GM18502 (cell line): ENCODE measurements around the gene KIFBP.
"Not testable (repeated sequence)": the region's sequence is repeated elsewhere in the genome, so short reads cannot be mapped to it uniquely, and the experiment has no call there.

Source experiments
- ATAC-seq: cut with Tn5 transposase; IDR thresholded peaks from one replicate; pipeline ENCODE4 v1.9.1; 2021; ENCODE audit warnings: mild to moderate bottlenecking; ENCODE audit not compliant: unreplicated experiment, poor library complexity

The KIFBP gene

DNA sequence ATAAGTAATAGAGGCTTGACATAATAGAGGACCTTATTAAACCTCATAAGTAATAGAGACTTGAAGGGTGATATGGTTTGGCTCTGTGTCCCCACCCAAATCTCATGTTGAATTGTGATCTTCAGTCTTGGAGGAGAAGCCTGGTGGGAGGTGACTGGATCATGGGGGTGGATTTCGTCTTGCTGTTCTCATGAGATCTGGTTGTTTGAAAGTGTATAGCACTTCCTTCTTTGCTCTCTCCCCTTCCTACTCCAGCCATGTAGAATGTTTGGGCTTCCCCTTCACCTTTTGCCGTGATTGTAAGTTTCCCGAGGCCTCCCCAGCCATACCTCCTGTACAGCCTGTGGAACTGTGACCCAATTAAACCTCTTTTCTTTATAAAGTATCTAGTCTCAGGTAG is 8.6 kb downstream of the KIFBP start:
- ATAC-seq = peak; percentile 10

DNA sequence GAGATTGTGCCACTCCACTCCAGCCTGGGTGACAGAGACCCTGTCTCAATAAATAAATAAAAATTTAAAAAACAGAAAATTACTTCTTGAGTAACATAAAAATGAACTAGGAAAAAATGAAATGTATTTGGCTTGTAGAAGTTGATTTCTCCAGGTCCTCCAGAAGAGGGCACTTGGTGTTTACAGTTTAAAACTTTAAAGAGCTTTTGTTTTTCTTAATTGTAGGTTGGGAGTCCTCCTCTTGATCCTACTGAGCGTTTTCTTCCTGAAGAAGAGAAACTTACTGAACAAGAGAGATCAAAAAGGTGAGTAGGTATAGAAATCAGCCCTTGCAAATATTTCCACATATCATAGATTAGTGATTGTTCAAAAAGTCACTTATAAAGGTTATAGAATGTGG is 16.2 kb downstream of the KIFBP start:
- ATAC-seq = no peak

DNA sequence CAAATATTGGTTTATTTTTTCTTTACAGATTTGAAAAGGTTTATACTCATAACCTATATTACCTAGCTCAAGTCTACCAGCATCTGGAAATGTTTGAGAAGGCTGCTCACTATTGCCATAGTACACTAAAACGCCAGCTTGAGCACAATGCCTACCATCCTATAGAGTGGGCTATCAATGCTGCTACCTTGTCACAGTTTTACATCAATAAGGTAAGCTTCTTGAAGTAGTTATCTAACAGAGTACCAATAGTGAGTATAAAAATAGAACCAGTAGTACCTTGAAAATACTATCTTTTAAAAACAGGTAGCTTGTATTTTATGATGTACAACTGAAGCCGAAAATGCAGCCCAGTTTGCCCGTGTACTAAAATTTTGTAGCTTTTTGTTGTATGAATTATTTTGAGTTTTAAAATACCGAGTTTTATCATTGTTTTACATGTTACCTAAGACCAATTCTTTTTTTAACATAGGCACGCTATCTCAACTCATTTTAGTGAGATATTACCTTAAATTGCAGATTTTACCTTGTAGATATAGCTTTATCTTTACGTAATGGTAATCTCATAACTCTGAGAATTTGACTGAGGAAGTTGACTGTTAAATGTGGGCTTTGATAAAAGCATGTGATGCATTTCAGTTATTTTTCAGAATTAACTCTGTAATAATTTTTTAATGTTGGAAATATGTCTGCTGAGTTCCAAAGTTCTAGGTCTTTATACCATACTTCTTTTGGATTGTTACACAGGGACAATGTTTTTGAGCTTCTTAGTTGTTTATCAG is 17.3 kb downstream of the KIFBP start:
- ATAC-seq = no peak

DNA sequence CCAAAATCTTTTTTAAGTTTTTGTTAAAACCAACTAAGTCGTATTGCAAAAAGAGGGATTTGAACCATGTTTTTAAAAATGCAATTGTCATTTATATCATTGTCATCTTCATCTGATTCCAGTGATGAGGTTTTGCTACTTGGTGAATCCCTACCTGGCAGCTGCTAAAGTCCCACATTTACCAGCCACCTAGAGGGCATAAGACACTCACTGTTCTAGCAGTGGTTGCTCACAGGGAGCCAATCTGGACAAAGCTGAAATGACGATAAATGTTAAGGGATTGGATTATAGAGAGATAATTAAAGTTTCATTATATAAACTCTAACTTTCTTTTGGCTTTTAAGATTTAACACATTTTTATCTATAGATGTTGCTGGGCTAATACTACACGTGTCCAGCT is 18.7 kb downstream of the KIFBP start:
- ATAC-seq = no peak

DNA sequence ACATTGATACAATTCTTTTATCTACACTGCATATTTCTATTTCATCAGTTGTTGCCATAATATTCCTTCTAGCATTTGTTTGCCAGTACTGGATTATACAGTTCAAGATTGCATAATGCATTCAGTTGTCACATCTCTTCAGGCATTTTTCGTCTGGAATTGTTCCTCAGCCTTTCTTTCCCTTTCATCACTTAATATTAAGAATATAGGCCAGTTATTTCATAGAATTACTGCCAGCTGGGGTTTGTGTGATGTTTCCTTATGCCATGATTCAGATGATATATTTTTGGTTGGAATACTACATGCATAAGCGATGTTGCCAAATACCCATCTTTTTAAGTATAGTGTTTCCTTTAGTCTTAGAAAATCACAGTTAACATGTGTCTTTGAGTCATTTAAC is 20.8 kb downstream of the KIFBP start:
- no peak for ATAC-seq

DNA sequence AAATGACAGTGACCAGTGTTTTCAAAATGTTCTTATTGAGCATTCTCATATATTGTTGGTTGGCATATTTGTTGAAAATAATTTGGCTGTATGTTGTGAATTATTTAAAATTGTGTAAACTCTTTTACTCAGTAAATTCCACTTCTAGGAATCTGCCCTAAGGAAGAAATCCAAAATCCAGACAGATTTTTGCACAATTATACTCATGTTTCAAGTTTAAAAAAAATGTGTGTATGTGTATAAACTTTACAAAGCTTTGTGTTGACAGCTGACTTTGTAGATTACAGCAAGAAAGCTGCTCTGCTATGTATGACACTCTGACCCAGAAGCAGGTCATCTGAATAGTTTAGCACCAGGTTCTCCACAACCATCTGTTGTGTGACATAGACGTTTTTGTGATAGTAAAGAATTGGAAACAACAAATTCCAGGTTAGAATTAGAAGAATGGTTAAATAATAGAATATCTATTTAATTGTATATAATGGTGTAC is 21.6 kb downstream of the KIFBP start:
- no peak for ATAC-seq

DNA sequence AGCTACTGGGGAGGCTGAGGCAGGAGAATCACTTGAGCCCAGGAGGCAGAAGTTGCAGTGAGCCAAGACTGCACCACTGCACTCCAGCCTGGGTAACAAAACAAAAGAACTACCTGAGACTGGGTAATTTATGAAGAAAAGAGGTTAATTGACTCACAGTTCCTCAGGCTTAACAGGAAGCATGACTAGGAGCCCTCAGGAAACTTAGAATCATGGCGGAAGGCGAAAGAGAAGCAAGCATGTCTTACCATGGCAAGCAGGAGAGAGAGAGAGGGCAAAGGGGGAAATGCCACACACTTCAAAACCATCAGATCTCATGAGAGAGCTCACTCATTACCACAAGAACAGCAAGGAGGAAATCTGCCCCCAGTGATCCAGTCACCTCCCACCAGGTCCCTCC is 24.2 kb downstream of the KIFBP start:
- ATAC-seq = not testable (repeated sequence)

DNA sequence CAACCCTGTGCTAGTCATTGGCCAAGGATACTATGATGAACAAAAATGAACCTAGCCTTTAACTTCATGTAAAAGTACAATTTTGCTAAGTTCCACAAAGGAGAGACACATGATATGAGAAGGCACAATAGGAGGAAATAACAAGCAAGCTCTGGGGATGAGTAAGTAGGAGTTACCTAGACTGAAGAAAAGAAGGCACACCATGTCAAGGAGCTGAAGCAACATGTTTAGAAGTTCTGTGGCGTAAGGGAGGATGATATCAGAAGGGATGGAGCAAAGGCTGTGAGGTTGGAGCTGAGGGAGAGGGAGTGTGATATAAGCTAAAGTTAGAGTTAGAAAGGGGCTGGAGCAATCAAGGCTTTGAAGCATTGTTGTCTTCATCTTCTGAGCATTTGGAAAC is 25.6 kb downstream of the KIFBP start:
- no peak for ATAC-seq

DNA sequence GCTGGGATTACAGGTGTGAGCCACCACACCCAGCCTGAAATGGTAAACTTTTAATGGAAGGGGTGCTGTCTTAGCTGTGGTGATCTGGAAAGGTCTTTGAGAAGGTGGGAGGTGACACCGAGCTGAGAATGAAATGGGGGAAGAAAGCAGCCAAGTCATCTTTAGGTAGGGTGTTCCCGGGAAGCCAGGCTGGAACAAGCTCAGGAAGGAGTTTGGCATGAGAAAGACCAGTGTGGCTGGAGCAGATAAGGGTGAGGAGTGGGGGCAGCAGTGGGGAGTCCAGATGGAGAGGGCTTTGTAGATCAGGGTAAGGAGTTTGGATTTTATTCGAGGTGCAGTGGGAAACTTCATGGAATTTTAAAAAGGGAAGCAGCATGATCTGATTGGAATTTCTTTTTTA is 30.0 kb downstream of the KIFBP start:
- no peak for ATAC-seq

DNA sequence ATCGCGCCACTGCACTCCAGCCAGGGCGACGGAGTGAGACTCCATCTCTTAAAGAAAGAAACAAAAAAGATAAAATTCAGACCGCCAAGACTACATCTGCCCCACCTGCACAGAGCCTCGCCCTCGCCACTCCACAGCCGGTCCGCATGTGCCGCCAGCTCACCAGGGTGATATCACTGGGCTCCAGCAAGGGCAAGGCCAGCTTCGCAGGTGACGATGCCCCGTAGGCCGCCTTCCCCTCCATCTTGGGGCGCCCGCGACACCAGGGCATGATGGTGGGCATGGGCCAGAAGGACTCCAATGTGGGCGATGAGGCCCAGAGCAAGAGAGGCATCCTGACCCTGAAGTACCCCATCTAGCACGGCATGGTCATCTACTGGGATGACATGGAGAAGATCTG is 34.0 kb downstream of the KIFBP start:
- ATAC-seq = no peak

DNA sequence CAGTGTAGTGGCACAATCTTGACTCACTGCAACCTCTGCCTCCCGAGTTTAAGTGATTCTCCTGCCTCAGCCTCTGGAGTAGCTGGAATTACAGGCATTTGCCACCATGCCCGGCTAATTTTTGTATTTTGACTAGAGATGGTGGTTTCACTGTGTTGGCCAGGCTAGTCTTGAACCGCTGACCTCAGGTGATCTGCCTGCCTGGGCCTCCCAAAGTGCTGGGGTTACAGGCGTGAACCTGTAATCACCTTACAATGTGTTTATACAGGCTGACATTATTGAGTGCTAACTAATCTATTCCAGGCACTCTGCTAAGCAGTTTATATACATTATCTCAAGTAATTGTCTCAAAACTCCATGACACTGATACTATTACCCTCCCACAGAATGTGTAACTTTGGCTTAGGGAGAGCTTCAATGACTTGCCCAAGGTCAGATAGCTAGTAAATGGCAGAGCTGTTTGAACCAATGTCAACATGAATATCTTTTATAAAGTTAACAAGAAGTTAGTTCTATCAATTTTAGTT is 36.8 kb downstream of the KIFBP start:
- ATAC-seq = no peak

DNA sequence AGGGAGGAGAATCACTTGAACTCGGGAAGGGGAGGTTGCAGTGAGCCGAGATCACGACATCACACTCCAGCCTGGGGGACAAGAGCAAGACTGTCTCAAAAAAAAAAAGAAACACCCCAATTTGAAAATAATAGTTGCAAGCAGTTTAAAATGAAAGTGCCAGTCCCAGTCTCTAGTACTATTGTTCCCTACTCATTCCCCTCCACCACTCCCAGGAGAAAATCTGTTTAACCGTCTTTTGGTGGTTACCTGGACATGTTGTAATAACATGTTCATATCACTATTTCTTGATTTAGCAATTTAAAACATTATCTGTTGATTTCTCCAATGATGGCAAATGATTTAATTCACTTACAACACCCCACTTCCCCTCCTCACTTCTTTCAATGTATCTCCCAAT is 44.7 kb downstream of the KIFBP start:
- ATAC-seq = no peak

DNA sequence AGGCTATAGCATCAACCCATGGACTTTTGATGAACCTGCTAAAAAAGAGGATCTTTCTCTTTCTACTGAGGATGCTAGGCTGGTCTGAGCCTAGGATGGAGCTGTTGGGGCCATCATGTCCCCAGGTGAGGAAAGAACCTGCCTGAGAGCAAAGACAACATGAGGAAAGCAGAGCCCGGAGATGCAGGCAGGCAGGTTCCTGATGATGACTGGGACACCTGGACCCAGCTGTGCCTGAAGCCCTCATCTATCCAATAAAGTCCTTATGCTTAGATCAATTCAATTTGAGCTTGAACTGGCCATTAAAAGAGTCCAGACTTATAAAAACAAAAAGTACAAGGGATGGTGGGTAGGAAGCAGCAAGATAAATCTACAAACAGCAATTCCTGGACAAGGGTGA is 48.9 kb downstream of the KIFBP start:
- ATAC-seq = no peak

DNA sequence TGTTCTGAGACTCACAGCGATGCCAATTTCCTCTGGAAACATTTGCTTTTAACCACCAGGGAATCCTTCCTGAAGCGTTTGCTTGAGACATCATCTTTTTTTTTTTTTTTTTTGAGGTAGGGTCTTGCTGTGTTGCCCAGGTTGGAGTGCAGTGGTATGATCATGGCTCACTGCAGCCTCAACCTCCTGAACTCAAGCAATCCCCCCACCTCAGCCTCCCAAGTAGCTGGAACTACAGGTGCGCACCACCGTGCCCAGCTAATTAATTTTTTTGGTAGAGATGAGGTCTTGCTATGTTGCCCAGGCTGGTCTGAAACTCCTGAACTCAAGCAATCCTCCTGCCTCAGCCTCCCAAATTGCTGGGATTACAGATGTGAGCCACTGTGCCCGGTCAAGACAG is 52.3 kb downstream of the KIFBP start:
- not testable (repeated sequence) for ATAC-seq

DNA sequence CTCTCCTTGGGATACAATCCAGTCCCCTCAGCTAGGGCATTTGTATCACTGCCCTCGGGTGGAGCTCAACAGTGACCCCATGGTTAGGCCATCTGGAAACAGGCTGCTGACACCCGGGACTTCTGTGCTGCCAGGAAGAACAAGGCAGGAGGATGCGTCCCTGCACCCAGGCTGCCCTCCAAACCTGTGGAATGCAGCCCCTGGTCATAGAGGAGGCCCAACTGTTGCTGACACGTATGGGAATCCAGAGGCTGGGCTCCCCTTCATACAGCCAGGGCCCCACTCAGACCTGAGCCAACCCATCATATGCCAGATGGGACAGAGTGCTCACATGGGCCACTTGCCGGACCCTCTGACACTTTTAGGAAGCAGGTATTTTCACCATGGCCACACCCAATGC is 53.8 kb downstream of the KIFBP start:
- no peak for ATAC-seq

DNA sequence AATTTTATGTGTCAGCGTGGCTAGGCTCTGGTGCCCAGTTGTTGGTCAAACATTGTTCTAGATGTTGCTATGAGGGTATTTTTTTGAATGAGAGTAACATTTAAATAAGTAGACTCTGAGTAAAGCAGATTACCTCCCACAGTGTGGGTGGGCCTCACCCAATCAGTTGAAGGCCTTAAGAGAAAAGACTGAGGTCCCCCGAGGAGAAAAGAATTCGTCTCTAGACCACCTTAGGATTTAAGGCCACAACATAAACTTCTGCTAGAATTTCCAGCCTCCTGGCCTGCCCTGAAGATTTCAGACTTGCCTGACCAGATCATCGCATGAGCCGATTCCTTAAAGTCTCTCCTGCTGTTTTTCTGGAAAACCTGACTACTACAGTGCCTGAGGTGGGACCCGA is 54.2 kb downstream of the KIFBP start:
- no peak for ATAC-seq

DNA sequence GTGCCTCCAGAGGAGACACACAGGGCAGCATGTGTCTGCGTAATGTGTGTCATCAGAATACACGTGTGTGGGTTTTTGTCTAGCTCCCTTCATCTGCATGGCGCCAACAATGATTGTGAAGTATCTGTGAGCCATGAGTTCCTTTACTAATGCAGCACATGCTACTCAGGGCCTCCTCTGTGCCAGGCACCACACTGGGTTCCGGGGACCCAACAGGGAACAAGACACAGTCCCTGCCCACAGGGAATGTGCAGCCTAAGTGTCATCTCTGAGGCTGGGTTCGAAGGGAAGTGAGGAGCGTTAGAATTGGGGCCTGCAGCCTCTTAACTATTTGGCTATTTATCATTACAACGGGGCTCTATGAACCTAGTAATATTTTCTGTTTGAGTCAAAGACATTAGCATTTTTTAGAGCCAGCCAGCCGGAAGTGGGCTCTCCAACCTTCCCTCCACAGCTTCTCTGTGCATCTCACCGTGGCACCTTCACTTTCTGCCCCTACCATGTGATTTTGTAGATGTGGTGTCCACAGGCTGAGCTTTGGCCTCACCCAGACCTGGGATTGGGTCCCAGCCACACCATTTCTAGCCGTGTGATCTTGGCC is 55.4 kb downstream of the KIFBP start:
- peak; percentile 44 for ATAC-seq

DNA sequence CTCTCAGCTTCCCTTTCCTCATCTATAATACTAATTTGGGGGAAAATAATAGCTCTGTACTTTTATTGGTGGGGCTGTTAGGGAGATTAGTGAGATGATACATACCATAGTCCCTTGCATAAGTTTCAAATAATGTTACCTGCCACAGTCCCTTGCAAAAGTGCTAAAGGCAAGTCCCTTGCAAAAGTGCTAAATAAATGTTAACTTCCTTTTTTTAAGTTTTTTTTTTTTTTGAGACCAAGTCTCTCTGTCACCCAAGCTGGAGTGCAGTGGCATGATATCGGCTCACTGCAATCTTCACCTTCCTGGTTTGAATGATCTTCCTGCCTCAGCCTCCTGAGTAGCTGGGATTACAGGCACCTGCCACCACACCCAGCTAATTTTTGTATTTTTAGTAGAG is 55.9 kb downstream of the KIFBP start:
- peak; percentile 9 for ATAC-seq

DNA sequence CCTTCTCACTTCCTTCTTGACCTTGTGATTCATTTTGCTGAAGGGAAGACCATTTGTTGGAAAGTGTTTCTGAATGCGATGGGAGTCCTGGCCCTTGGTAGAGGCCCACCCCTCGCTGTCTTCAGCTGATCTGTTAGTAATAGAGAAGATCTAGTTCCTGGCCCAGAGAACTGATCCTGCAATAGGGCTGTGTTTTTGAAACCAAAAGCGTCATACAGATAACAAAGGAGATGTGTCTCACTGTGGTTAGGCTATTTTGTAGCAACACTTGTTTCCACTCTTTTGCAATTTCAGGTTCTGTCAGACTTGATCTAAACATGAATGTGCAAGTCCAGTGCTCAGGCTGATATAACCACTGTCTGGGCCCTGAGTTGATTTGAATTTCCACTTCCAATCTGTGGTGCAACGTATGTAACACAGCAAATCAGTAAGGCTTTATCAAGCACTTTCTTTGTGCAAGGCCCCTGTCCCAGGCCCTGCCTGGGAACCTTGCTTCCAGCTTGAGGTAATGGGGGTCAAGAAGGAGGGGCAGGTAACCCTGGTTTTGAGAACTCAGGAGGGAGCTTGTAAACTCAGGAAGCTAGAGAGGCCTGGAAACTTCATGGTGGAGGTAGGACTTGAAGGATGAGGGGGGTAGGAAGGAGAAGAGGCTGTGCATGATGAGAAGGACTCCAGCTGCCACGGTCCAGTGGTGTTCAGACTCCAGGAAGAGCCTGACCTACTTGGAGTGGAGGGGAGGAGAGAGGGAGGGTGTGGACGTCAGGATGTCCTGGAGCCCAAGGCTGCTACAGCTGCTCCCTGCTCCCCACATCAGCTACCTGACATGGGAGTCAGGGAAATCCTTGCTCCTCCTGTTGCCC is 57.1 kb downstream of the KIFBP start:
- peak; percentile 76 for ATAC-seq

DNA sequence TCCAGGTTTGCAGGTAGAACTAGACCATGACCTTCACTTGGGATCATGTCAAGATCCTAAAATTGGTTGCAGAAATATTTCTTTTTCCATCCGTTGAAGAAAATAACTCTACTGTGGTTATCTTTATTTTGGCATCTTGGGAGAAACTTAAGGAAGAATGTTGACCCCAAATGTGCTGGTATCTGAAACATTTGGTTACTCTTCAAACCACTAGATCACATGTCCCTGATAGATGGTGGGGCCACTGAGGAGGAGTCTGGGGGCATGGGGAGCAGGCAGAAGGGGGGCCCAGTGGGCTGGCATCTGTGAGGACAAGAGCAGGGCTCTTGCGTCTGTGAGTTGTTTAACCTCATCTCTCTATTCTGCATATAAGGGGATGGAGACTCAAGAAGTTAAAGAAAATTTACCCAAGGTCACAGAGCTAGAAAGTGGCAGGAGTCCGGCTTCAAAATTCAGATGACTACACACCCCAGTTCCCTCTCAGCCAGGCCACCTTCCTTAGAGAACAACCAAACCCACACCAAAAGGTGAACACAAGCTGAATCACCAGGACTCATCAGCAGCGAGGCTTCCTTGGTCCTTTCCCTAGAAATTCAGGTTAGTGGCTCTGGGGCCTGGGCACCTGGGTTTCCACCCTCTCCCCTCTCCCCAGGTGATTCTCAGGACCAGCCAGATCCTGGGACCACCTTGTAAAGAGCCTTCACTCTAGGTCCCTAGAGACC is 58.7 kb downstream of the KIFBP start:
- no peak for ATAC-seq
